A549 treated with RU486 at 1 μM for 4 hours (cell line): ENCODE results near the gene ANGPTL3. TPM values are rescaled to one million over a fixed set of nuclear protein-coding genes. Genes with fewer than 3 reads are reported as not detected.

Experiments used
- total RNA-seq: library from RNA; stranded (reverse); fragments of 200-300 nt; extraction: Qiagen RNA extraction; gene quantifications from 5 replicates; pipeline ENCODE4 v1.2.3, GENCODE V29; 2022; ENCODE audit warnings: low read depth

ANGPTL3 gene
- total RNA-seq, result 0.06 TPM in 1 of 5 replicates, not detected in the others

GRCh38 chr1:62597281-62597680 lies at the start of gene ANGPTL3:
TSS of gene ANGPTL3 (plus strand) at chr1:62597520. CDS start at chr1:62597567, 47 bp downstream.

Other genes starting within 250 kb of the ANGPTL3 start
- 9.2 to 30.3 TPM (median 23.6 TPM) in 5 replicates for gene USP1, start 160.5 kb upstream of the ANGPTL3 start, total RNA-seq
- gene DOCK7, start 90.9 kb downstream of the ANGPTL3 start, total RNA-seq, result 11.5 to 72.8 TPM (median 13.8 TPM) in 5 replicates
- gene ATG4C, start 186.6 kb downstream of the ANGPTL3 start, total RNA-seq, result 2.1 to 5.6 TPM (median 4.4 TPM) in 5 replicates